Spleen (tissue), 11 donors: ENCODE results near the gene SPRN. TPM values are rescaled to one million over a fixed set of nuclear protein-coding genes. Genes with fewer than 3 reads are reported as not detected.

Source experiments
- DNase-seq: peaks from one replicate; pipeline ENCODE4 v3.0.0-alpha.2; 2020
- H3K27ac ChIP-seq, 8 donors: fragments of 200-600 bp; sonication (generic) in 7 of 8; 1 replicate in 4 of 8; 2 replicates in 4 of 8; pipeline versions ENCODE4 v1.5.0 to v1.8.0; 2016 to 2021; ENCODE audit warnings: inconsistent platforms in 4 of 8, mild to moderate bottlenecking in 4 of 8, moderate library complexity in 1 of 8
- H3K27me3 ChIP-seq, 7 donors: fragments of 200-600 bp; sonication (generic) in 6 of 7; replicated peaks in 1 of 7; 1 replicate in 4 of 7; 2 replicates in 3 of 7; pipeline versions ENCODE4 v1.5.0 to v1.8.0; 2016 to 2021; ENCODE audit warnings: inconsistent platforms in 3 of 7, mild to moderate bottlenecking in 1 of 7
- H3K36me3 ChIP-seq, 6 donors: fragments of 200-600 bp; sonication (generic) in 5 of 6; 1 replicate in 4 of 6; 2 replicates in 2 of 6; pipeline versions ENCODE4 v1.5.0 to v1.8.0; 2016 to 2021; ENCODE audit warnings: inconsistent platforms in 2 of 6
- H3K4me1 ChIP-seq, 6 donors: fragments of 200-600 bp; sonication (generic) in 5 of 6; 1 replicate in 3 of 6; 2 replicates in 3 of 6; pipeline versions ENCODE4 v1.5.0 to v1.8.0; 2016 to 2021; ENCODE audit warnings: inconsistent platforms in 3 of 6
- H3K4me3 ChIP-seq, 8 donors: fragments of 200-600 bp; sonication (generic) in 7 of 8; 1 replicate in 4 of 8; 2 replicates in 4 of 8; pipeline versions ENCODE4 v1.5.0 to v1.8.0; 2016 to 2021; ENCODE audit warnings: inconsistent platforms in 4 of 8, mild to moderate bottlenecking in 4 of 8, moderate library complexity in 2 of 8
- H3K9me3 ChIP-seq, 8 donors: fragments of 200-600 bp; sonication (generic) in 7 of 8; 1 replicate in 4 of 8; 2 replicates in 4 of 8; pipeline versions ENCODE4 v1.5.0 to v1.8.0; 2016 to 2021; ENCODE audit warnings: inconsistent platforms in 4 of 8
- CTCF ChIP-seq, 11 experiments: fragments of 200-600 bp in 7 of 11; fragments of 450-650 bp in 4 of 11; sonication (generic) in 4 of 11; IDR thresholded peaks in 8 of 11; conservative IDR thresholded peaks in 3 of 11; 1 replicate in 7 of 11; 2 replicates in 4 of 11; pipeline versions ENCODE4 v1.4.0 to v1.8.0; 2016 to 2021; ENCODE audit warnings: antibody characterized with exemption in 11 of 11, inconsistent platforms in 4 of 11, mild to moderate bottlenecking in 1 of 11
- POLR2A ChIP-seq, 3 donors: fragments of 450-650 bp; IDR thresholded peaks; one replicate each; pipeline ENCODE4 v1.5.1; 2017; ENCODE audit warnings: antibody characterized with exemption in 3 of 3, mild to moderate bottlenecking in 1 of 3
- POLR2AphosphoS5 ChIP-seq, 3 donors: sonication (generic); formaldehyde crosslinking; IDR thresholded peaks; one replicate each; pipeline ENCODE4 v1.5.1; 2017; ENCODE audit warnings: antibody characterized with exemption in 3 of 3
- WGBS, 5 donors: extraction: QIAGEN DNeasy Blood & Tissue Kit in 3 of 5; methylation state at CpG; one replicate each; pipeline versions ENCODE4 v1.1.5 to v1.1.7; 2013 to 2018; 5-methylcytosine and 5-hydroxymethylcytosine counted together
- intact Hi-C: fragments of 100-400 bp; cut with DNase I; formaldehyde crosslinking; loops from one replicate; pipeline ENCODE4 v1.15.0; 2023; ENCODE audit warnings: low total_unique reads
- microRNA-seq, 3 donors: library from miRNA; unstranded; fragments of <30 nt; microRNA quantifications; one replicate each; pipeline versions ENCODE4 to v1.1.0, GENCODE V29; 2019 to 2020
- polyA plus RNA-seq, 3 donors: library from polyadenylated mRNA; stranded (reverse); fragments of 200-250 nt; gene quantifications; one replicate each; pipeline ENCODE4 v1.2.1, GENCODE V29; 2013
- small RNA-seq, 4 donors: library from RNA; depleted of rRNA; stranded (forward); fragments of <200 nt; gene quantifications; one replicate each; pipeline ENCODE3, GENCODE V24; 2016
- total RNA-seq, 7 donors: library from RNA; depleted of rRNA in 3 of 7; stranded (reverse); fragments of >200 nt in 3 of 7; fragmentation: NEBNext Ultra II Directional in 4 of 7; extraction: Animal tissue kit (Norgen Biotek cat#: 25700) in 4 of 7; gene quantifications; one replicate each; pipeline versions ENCODE4 v1.1.0 to v1.2.1, GENCODE V29; 2016 to 2021
- donor health status: healthy with polysubstance abuse.
- donor health status: DM: no; HTN: no; CAD: no; lungs with moderate emphysema.
- donor health status: DM: no; HTN: no; CAD: no.
- donor health status: Bipolar disorder and iron deficiency.
- donor health status: healthy.
- donor health status: DM: no; HTN: no; CAD: no.
- donor health status: DM: yes; HTN: yes; CAD: no.

Gene SPRN
- total and polyA plus RNA-seq, 10 donors, result 0.14 to 0.58 (median 0.21) TPM; not detected in 4

GRCh38 chr10:133373174-133374090 lies 51.0 kb downstream of the SPRN start, which contains the start of gene ECHS1:
Gene ECHS1 (minus strand): TSS chr10:133373354. CDS start chr10:133373333, 21 bp downstream.
- Histone ChIP-seq H3K4me1 (peaks cover 11 to 41% (median 30%) of the 10 kb centered on the region in 6 donors), H3K9me3 (no peaks in the 10 kb centered on the region), H3K4me3 (peak within 1 kb of the TSS; percentile 56 to 91 (median 68)), H3K36me3 (peaks cover 0 to 31% (median 24%) of the 10 kb centered on the region in 6 donors), H3K27ac (peak within 1 kb of the TSS; percentile 80 to 96 (median 91)), H3K27me3 (peaks cover 0 to 4% (median 0%) of the 10 kb centered on the region in 7 donors)
- peak in 4 of 11 experiments; percentile 39 to 61 (median 47) for TF ChIP-seq CTCF (IDR thresholded peaks at IDR 0.05 in 8 of 11, conservative IDR thresholded peaks at IDR 0.05 in 3 of 11)
- peak in 1 of 3 donors; percentile 58 for TF ChIP-seq POLR2A (IDR thresholded peaks at IDR 0.05)
- TF ChIP-seq POLR2AphosphoS5 (IDR thresholded peaks at IDR 0.05), result peak; percentile 81 to 91 (median 86)
- intact Hi-C loops, result no loop called here
- peak; percentile 100 for DNase-seq
- 1 to 2% (median 1%) methylated on average over 34 to 89 of the region's 89 CpGs for WGBS, 5 donors

- peaks cover 6 to 31% (median 21%) of the 10 kb centered on the region in 6 donors for H3K4me1 ChIP-seq
- H3K27ac ChIP-seq, result peak overlapping the region in 2 of 8 donors; percentile 14 to 92
- intact Hi-C loops, result no loop called here
- WGBS, 5 donors, result 47 to 60% (median 51%) methylated on average over 11 to 20 of the region's 20 CpGs
- DNase-seq, result peak; percentile 88
- TF ChIP-seq CTCF (IDR thresholded peaks at IDR 0.05 in 8 of 11, conservative IDR thresholded peaks at IDR 0.05 in 3 of 11) (no peak), POLR2A (IDR thresholded peaks at IDR 0.05) (no peak), POLR2AphosphoS5 (IDR thresholded peaks at IDR 0.05) (no peak)
- H3K27me3 ChIP-seq, result no peaks in the 10 kb centered on the region
- H3K4me3 ChIP-seq, result peak overlapping the region in 4 of 8 donors; percentile 69 to 91 (median 76)
- H3K9me3 ChIP-seq, result no peaks in the 10 kb centered on the region
- H3K36me3 ChIP-seq, result peaks cover 0 to 40% (median 26%) of the 10 kb centered on the region in 6 donors
Observed at GRCh38 chr10:133372507-133372906, 51.9 kb downstream of the SPRN start.

Small RNAs within 50 kb of the gene (microRNA-seq; reads per million reads assigned to microRNA genes)
- gene MIR3944, result 1.1 to 2.3 (median 1.8) reads per million in 3 donors

Small RNAs within 50 kb of the gene (small RNA-seq; reads per million reads assigned to genes)
- gene AL360181.4 (0 reads per million in 4 donors), gene MIR3944 (0 reads per million in 4 donors)

Other genes starting within 250 kb of the SPRN start
- gene UTF1, start 194.4 kb downstream of the SPRN start, total RNA-seq, result under 1 TPM in 3 of 7 donors, not detected in 4; 0.41 to 0.54 (median 0.43) TPM
- gene UTF1, start 194.4 kb downstream of the SPRN start, polyA plus RNA-seq, result under 1 TPM; 0.10 to 0.23 (median 0.13) TPM
- 10 to 100 TPM in 1 of 7 donors, 1 to 10 TPM in 6; 1.7 to 10.4 (median 3.4) TPM for gene VENTX, start 186.8 kb downstream of the SPRN start, total RNA-seq
- 1 to 10 TPM in 2 of 3 donors, under 1 TPM in 1; 0.76 to 6.3 (median 2.9) TPM for gene VENTX, start 186.8 kb downstream of the SPRN start, polyA plus RNA-seq
- 100 to 1,000 TPM in 3 of 7 donors, 10 to 100 TPM in 4; 43.3 to 177 (median 99.1) TPM for gene ADAM8, start 147.8 kb downstream of the SPRN start, total RNA-seq
- gene ADAM8, start 147.8 kb downstream of the SPRN start, polyA plus RNA-seq, result 10 to 100 TPM; 10.1 to 27.2 (median 20.4) TPM
- 10 to 100 TPM; 40.2 to 61.2 (median 51.9) TPM for gene TUBGCP2, start 115.8 kb downstream of the SPRN start, total RNA-seq
- gene TUBGCP2, start 115.8 kb downstream of the SPRN start, polyA plus RNA-seq, result 100 to 1,000 TPM in 2 of 3 donors, 10 to 100 TPM in 1; 85.2 to 201 (median 132) TPM
- 10 to 100 TPM; 26.3 to 33.1 (median 29.2) TPM for gene ZNF511, start 115.7 kb downstream of the SPRN start, total RNA-seq
- gene ZNF511, start 115.7 kb downstream of the SPRN start, polyA plus RNA-seq, result 10 to 100 TPM; 43.3 to 50.6 (median 44.7) TPM
- 1 to 10 TPM in 3 of 7 donors, under 1 TPM in 3, not detected in 1; 0.30 to 3.4 (median 0.94) TPM for gene CALY, start 87.7 kb downstream of the SPRN start, total RNA-seq
- under 1 TPM; 0.04 to 0.12 (median 0.10) TPM for gene CALY, start 87.7 kb downstream of the SPRN start, polyA plus RNA-seq
- gene PRAP1, start 77.3 kb downstream of the SPRN start, total RNA-seq, result not detected
- gene PRAP1, start 77.3 kb downstream of the SPRN start, polyA plus RNA-seq, result not detected
- gene FUOM, start 66.6 kb downstream of the SPRN start, total RNA-seq, result 10 to 100 TPM; 25.3 to 36.5 (median 27.7) TPM
- gene FUOM, start 66.6 kb downstream of the SPRN start, polyA plus RNA-seq, result 10 to 100 TPM; 43.8 to 79.6 (median 47.9) TPM
- 10 to 100 TPM; 29.8 to 46.2 (median 44.8) TPM for gene ECHS1, start 51.3 kb downstream of the SPRN start, total RNA-seq
- 10 to 100 TPM; 54.8 to 81.2 (median 62.7) TPM for gene ECHS1, start 51.3 kb downstream of the SPRN start, polyA plus RNA-seq
- 10 to 100 TPM; 16.2 to 34.0 (median 22.8) TPM for gene PAOX, start 45.4 kb downstream of the SPRN start, total RNA-seq
- 10 to 100 TPM; 15.4 to 26.0 (median 19.3) TPM for gene PAOX, start 45.4 kb downstream of the SPRN start, polyA plus RNA-seq
- 10 to 100 TPM; 35.4 to 82.9 (median 63.7) TPM for gene MTG1, start 30.5 kb downstream of the SPRN start, total RNA-seq
- gene MTG1, start 30.5 kb downstream of the SPRN start, polyA plus RNA-seq, result 100 to 1,000 TPM in 2 of 3 donors, 10 to 100 TPM in 1; 55.1 to 122 (median 101) TPM
- gene SCART1, start 29.3 kb upstream of the SPRN start, total RNA-seq, result 1 to 10 TPM; 3.7 to 9.7 (median 5.8) TPM
- gene SCART1, start 29.3 kb upstream of the SPRN start, polyA plus RNA-seq, result 1 to 10 TPM in 1 of 3 donors, under 1 TPM in 2; 0.36 to 1.2 (median 0.72) TPM
- 1 to 10 TPM; 1.2 to 4.0 (median 2.3) TPM for gene CYP2E1, start 102.7 kb upstream of the SPRN start, total RNA-seq
- 1 to 10 TPM in 2 of 3 donors, under 1 TPM in 1; 0.61 to 1.8 (median 1.2) TPM for gene CYP2E1, start 102.7 kb upstream of the SPRN start, polyA plus RNA-seq
- gene SYCE1, start 141.0 kb upstream of the SPRN start, total RNA-seq, result 1 to 10 TPM in 2 of 7 donors, under 1 TPM in 1, not detected in 4; 0.86 to 1.9 (median 1.3) TPM
- gene SYCE1, start 141.0 kb upstream of the SPRN start, polyA plus RNA-seq, result 1 to 10 TPM in 2 of 3 donors, under 1 TPM in 1; 0.24 to 3.5 (median 1.5) TPM
- gene FRG2B, start 202.2 kb upstream of the SPRN start, total RNA-seq, result not detected
- gene FRG2B, start 202.2 kb upstream of the SPRN start, polyA plus RNA-seq, result not detected